IPS-18c (cell line): ENCODE data around the gene AP2B1.
A peak's percentile ranks its signal among the peaks of the same experiment; 100 is the strongest.

Experiments used
- H3K4me3 ChIP-seq: 2 replicates; pipeline ENCODE4 v1.7.0; 2013; ENCODE audit warnings: low read depth, mild to moderate bottlenecking, low read length, moderate library complexity; ENCODE audit not compliant: insufficient read depth
- H3K9me3 ChIP-seq: one replicate; pipeline ENCODE4 v1.6.1; 2013; ENCODE audit warnings: mild to moderate bottlenecking, low read length, moderate library complexity; ENCODE audit not compliant: control insufficient read depth, insufficient read depth

AP2B1 gene

GRCh38 chr17:35730400-35731005 lies 143.4 kb downstream of the AP2B1 start:
- no peak overlapping the region for H3K4me3 ChIP-seq
- no peaks in the 10 kb centered on the region for H3K9me3 ChIP-seq

DNA sequence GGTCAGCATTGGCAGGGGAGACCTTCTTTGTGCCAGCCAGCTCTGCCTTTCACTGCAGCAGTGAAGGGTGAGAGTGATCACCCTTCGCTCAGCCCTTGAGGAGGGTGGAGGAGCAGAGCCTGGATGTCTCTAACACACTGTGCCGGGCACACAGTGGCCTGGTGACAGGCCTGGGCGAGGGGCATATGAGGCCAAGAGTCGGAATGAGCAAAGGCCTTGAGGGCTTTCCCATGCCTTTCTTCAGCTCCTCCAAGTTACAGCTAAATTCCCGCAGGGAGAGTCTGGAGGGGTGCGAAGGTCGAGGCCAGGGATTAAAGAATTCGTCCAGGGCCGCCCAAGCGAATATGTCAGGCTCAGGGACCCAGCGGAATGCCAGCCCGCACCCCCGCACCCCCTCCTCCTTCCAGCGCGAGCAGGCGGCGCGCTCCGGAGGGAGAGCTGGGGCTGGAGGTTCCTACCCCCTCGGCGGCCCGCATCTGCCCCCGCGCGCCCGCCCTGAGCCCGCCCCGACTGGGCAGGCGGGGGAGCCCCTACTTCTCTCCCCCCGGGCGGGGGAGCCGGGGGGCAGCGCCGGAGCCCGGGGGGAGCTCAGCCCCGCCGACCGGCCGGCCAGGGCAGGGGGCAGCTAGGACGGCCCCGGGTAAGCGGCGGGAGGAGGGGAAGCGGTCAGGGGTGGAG lies 144.3 kb downstream of the AP2B1 start, which contains the start of gene RASL10B:
Gene RASL10B, plus strand, starts transcription at position 401 of the 678 bp plus-strand sequence. CDS start 3,546 bp downstream, outside the sequence.
- no peaks in the 10 kb centered on the region for H3K9me3 ChIP-seq
- H3K4me3 ChIP-seq: peak within 1 kb of the TSS; percentile 78

DNA sequence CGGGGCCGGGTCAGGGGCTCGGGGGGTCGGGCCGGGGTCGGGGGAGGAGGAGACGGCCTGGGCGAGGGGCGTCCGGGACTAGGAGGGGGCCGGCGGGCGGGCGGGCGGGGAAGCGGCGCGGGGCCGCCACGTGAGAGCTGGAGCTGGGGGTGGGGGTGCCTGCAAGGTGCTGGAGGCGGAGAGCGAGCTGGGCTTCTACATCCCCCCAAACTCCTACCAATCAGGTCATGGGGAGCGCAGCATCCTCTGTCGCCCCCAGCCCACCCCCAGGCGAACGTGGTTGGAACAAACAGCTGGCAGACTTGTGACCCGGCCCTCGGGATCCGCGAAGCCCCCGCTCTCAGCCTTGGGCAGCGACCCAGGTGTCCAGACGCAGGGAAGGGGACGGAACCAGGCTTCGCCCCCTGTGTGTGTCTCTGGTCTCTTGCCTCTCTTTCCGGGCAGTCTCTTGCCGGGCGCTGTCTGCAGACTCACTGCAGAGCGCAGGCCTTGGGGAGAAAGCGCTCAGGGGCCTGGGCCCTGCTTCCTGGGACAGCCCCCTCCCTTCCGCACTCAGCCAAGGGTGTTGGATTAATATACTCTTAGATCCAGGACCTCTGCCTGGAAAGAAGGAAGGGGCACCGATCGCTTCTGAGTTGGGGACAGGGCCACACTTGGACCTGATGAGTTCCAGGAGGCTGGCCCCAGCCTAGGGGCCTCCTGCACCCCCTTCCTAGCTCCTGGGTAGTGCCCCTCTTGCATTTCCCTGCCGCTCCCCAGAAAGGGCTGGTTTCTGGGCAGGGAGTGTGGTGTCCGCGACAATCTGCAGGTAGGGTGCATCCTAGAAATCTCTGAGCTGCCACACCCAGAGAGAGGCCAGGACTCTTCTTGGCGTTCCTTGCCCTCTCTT lies 145.0 kb downstream of the AP2B1 start:
- peak overlapping the region; percentile 78 for H3K4me3 ChIP-seq
- no peaks in the 10 kb centered on the region for H3K9me3 ChIP-seq

DNA sequence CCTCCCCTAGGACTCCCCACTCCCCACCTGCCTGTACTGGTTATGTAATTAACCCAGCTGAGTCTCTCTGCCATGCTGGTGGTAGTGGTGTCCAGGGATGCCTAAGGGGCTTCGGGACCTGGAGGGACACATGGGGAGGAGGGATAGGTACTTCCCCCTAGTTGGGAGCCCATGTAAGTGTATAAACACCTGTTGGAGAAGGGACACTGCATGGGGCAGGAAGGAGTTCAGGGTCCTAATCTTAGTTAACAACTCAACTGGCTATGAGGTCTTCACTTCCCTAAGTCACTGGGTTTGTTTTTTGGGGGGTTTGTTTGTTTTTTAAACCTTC lies 145.6 kb downstream of the AP2B1 start:
- peak overlapping the region; percentile 78; the same call in 1 of the 2 replicates for H3K4me3 ChIP-seq
- H3K9me3 ChIP-seq: no peaks in the 10 kb centered on the region

DNA sequence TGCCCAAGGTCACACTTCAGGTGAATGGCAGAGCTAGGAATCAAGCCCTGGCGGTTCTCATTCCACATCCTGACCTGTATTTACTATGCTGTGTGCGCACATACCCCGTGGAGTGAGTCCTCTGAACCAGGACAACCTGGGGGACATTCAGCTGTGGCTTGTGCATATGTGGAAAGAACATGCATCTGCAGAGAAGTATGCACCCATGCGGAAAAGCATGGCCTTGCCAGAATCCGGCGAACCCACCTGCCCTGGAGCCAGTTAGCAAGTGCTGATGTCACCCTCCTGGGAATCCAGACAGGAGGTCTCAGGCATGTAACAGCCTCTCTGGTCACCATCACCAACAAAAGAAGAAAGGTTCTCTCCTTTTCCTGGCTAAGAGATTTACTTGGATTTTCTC lies 146.2 kb downstream of the AP2B1 start:
- Histone ChIP-seq H3K9me3 (no peaks in the 10 kb centered on the region), H3K4me3 (no peak overlapping the region)

- Histone ChIP-seq H3K4me3 (no peak overlapping the region), H3K9me3 (no peaks in the 10 kb centered on the region)
These were observed 147.3 kb downstream of the AP2B1 start for GRCh38 chr17:35734396-35734795.

DNA sequence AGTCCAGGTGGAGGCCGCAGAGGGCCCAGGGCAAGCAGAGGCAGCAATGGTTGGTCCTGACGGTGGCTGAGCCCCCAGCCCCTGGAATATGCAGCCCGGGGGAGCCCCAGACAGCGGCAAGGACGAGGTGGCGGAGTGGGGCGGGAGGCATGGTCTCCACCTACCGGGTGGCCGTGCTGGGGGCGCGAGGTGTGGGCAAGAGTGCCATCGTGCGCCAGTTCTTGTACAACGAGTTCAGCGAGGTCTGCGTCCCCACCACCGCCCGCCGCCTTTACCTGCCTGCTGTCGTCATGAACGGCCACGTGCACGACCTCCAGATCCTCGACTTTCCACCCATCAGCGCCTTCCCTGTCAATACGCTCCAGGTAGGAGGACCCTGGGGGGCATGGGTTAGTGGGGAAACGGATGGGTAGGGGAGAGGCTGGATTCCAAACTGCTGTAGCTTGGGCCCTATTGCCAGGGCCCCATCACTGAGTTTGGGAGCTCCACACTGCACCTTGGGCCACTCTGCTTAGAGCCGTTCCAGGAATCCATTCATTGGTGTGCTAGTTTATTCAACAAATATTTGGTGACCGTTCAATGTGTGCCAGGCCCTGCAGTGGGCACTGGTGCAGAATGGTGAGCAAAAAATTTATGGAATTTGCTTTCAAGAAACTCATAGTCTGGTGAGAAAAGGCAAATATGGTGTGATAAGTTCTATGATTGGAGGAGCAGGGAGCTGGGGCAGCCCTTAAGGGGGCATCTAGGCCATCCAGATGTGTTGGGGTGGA lies 148.1 kb downstream of the AP2B1 start:
- Histone ChIP-seq H3K9me3 (no peaks in the 10 kb centered on the region), H3K4me3 (no peak overlapping the region)

DNA sequence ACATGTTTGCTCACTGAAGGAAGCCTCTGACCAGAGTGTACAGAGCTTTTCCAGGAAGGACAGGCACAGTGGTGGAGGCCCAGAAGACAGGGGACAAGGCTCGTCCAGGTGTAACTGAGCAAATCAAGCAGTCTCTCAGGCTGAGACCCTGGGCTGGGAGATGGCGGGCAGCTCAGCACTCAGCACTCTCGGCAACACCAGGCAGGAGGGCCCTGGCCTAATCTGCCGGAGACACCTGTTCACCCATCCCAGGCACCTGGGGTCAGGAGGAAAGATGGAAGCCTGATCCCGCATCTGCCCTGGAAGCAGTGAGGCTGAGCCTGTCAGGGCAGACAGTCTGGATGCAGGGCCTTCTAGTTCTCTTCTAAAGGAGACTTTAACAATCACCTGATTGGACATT lies 149.1 kb downstream of the AP2B1 start:
- peaks cover 2% of the 10 kb centered on the region for H3K9me3 ChIP-seq
- no peak overlapping the region for H3K4me3 ChIP-seq

DNA sequence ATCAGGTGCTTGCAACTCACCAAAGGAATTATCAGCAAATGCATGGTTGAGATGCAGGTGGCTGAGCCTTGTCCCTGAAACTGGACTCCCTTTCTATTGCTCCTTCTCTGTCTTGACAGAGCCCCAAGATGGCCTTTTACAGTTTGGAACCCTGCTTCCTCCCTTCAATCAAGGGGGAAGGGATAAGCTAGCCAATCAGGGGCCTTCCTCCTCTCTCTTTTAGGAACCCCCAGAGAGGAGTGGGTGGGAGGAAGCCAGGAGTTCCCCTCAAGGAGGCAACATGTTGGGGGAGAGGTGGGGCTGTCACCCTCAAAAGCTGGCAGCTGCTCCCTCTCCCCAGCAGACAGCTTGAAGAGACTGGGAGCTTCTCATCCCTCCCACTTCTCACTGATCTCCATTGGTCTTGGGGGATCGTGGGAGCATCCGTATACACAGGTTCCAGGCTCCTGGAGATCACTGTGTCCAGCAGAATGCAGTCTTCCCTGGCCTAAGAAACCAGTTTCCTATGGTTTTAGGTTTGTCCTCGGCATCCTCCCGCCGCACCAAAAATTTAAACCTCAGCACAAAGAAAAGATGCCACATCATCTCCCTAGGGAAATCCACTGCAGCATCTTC lies 151.5 kb downstream of the AP2B1 start:
- H3K9me3 ChIP-seq: peaks cover 2% of the 10 kb centered on the region
- no peak overlapping the region for H3K4me3 ChIP-seq

DNA sequence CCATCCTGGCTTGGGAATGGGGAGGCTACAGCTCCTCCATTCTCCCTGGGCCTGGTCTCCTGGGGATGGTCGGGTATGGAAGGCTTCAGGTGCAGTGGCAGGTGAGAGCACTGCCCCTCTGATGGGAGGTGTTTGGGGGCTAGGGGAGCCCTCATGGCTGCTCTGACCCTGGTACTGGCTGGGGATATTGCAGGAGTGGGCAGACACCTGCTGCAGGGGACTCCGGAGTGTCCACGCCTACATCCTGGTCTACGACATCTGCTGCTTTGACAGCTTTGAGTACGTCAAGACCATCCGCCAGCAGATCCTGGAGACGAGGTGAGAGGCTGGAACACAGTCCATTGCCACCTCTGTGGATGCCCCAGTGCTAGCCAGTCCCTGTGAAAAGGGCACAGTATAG lies 153.1 kb downstream of the AP2B1 start:
- H3K4me3 ChIP-seq: no peak overlapping the region
- H3K9me3 ChIP-seq: peaks cover 2% of the 10 kb centered on the region

GRCh38 chr17:35740997-35741931 lies 154.1 kb downstream of the AP2B1 start:
- peaks cover 2% of the 10 kb centered on the region for H3K9me3 ChIP-seq
- peak overlapping the region; percentile 28 for H3K4me3 ChIP-seq

GRCh38 chr17:35742496-35742895 lies 155.4 kb downstream of the AP2B1 start:
- H3K9me3 ChIP-seq: peaks cover 2% of the 10 kb centered on the region

DNA sequence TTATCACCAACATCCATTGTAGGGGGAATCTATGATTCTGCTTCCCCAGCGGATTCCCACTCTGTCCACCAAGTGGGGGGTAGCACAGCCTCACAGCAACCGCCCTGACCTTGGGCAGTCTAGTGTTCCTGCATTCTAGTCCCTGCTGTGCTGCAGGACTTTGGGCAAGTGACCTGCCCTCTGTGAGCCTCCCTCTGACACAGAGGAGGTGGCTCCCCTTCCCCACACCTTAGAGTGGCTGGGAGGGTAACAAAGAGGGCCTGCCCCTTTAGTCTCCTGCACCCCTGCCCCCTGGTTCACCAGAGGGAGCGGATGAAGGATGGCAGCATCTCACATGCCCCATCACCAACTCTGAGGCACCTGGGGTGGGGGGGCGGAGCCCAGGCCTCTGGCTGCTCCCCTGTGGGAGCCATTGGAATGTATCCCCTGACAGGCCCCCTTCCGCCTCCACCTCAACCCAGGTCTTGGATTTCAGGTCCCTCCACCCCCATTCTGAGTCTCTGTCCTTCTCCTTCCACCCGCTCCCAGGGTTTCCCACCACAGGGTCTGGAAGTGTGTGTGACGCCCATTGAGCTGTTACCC lies 155.9 kb downstream of the AP2B1 start:
- Histone ChIP-seq H3K4me3 (no peak overlapping the region), H3K9me3 (peaks cover 2% of the 10 kb centered on the region)

More at GRCh38 chr17:35742496-35742895, 155.4 kb downstream of the AP2B1 start:
- H3K4me3 ChIP-seq: no peak overlapping the region

GRCh38 chr17:35743626-35744328 lies 156.7 kb downstream of the AP2B1 start:
- Histone ChIP-seq H3K9me3 (peaks cover 2% of the 10 kb centered on the region), H3K4me3 (no peak overlapping the region)

DNA sequence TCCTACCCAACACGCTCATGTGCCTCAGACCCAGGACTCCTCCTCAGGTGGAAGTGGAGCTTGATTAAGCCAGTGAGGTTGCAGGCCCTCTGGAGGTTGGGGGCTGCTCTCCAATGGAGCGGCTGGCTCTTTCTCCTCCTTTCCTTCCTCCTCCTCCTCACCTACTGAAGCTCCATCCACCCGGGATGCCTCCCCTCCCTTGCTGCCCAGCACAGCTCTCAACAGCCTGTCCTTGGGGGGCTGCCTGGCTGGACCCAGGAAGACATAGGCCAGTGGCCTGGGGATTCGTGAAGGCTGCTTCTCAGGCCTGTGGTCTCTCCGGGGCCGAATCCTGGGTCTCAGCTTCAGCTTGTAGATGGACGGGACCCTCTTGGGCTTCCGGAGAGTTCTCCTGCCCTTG lies 157.7 kb downstream of the AP2B1 start:
- Histone ChIP-seq H3K4me3 (no peak overlapping the region), H3K9me3 (peaks cover 2% of the 10 kb centered on the region)
